K562 (cell line): ENCODE results near the gene TMEM214. TPM values are rescaled to one million over a fixed set of nuclear protein-coding genes. Genes with fewer than 3 reads are reported as not detected.

ENCODE experiments used
- ASH1L ChIP-seq: fragments of 450-650 bp; IDR thresholded peaks from 2 replicates; pipeline ENCODE4 v1.6.1; 2018; ENCODE audit warnings: borderline replicate concordance, mild to moderate bottlenecking, low read depth; ENCODE audit not compliant: partially characterized antibody
- CCNT2 ChIP-seq: IDR thresholded peaks from 2 replicates; pipeline ENCODE4 v1.6.1; 2011; ENCODE audit warnings: borderline replicate concordance, low read depth, mild to moderate bottlenecking, moderate library complexity, mixed read lengths, low read length; ENCODE audit not compliant: insufficient read length; ENCODE audit errors: extremely low read depth
- CREB3 ChIP-seq: fragments of 450-650 bp; conservative IDR thresholded peaks from 2 replicates; pipeline ENCODE4 v1.6.1; 2016; ENCODE audit warnings: missing genetic modification characterization, low read depth, mild to moderate bottlenecking, missing compliant biosample characterization, moderate library complexity
- HDAC2 ChIP-seq: fragments of 450-650 bp; IDR thresholded peaks from 2 replicates; pipeline ENCODE4 v1.6.1; 2016; ENCODE audit warnings: mild to moderate bottlenecking
- HDGF ChIP-seq: fragments of 450-650 bp; IDR thresholded peaks from 2 replicates; pipeline ENCODE4 v1.6.1; 2016
- NBN ChIP-seq: fragments of 450-650 bp; IDR thresholded peaks from 2 replicates; pipeline ENCODE4 v1.6.1; 2016; ENCODE audit warnings: low read depth, mild to moderate bottlenecking
- NKRF ChIP-seq: fragments of 450-650 bp; IDR thresholded peaks from 2 replicates; pipeline ENCODE4 v1.6.1; 2016; ENCODE audit warnings: borderline replicate concordance
- RREB1 ChIP-seq: fragments of 250-450 bp; sonication (Bioruptor Pico); IDR thresholded peaks from 2 replicates; pipeline ENCODE4 v1.4.0; 2020
- TARDBP ChIP-seq: fragments of 450-650 bp; IDR thresholded peaks from 2 replicates; pipeline ENCODE4 v1.6.1; 2016
- TBP ChIP-seq: optimal IDR thresholded peaks from 2 replicates; pipeline ENCODE3; 2011; ENCODE audit warnings: low read depth, low read length, improper control_type of control experiment
- THAP7 ChIP-seq: fragments of 250-450 bp; sonication (Bioruptor Pico); IDR thresholded peaks from 2 replicates; pipeline ENCODE4 v1.5.0; 2021
- THRA ChIP-seq: fragments of 450-650 bp; IDR thresholded peaks from 2 replicates; pipeline ENCODE4 v1.6.1; 2017; ENCODE audit warnings: mild to moderate bottlenecking, moderate library complexity
- ZFP30 ChIP-seq: fragments of 250-450 bp; sonication (Bioruptor Pico); IDR thresholded peaks from 2 replicates; pipeline ENCODE4 v1.8.0; 2022; ENCODE audit warnings: moderate library complexity, mild to moderate bottlenecking, inconsistent platforms, borderline replicate concordance
- ZNF133 ChIP-seq: fragments of 250-450 bp; sonication (Bioruptor Pico); IDR thresholded peaks from 2 replicates; pipeline ENCODE4 v1.4.0; 2020; ENCODE audit warnings: mild to moderate bottlenecking
- polyA plus RNA-seq, 8 experiments: library from polyadenylated mRNA; depleted of rRNA in 4 of 8; stranded (reverse) in 5 of 8; unstranded in 3 of 8; fragments of >200 nt; fragmentation: Nextera tagmentation in 2 of 8; fragmentation: Illumina TruSeq in 1 of 8; extraction: Ambion mirVana in 2 of 8; extraction: Trizol in 1 of 8; gene quantifications; 2 replicates each; pipeline versions ENCODE4 v1.2.1 to v1.2.3, GENCODE V29; 2011 to 2014; ENCODE audit warnings: inconsistent platforms in 1 of 8, missing spikeins in 1 of 8
- total RNA-seq, 7 experiments: library from RNA; depleted of rRNA in 6 of 7; stranded (reverse); fragments of >200 nt in 6 of 7; fragmentation: Illumina TruSeq in 2 of 7; extraction: Trizol in 2 of 7; gene quantifications; 2 replicates each; pipeline versions ENCODE4 v1.2.1 to v1.2.3, GENCODE V29; 2011 to 2021; ENCODE audit warnings: low replicate concordance in 1 of 7

The TMEM214 gene
- total and polyA plus RNA-seq, 9 of the 15 experiments (the other 6 are each of a cell fraction or from before 2014, with no cell fraction given) = 11.4 to 81.4 (median 44.1) TPM

GRCh38 chr2:27050996-27051901, 18.5 kb downstream of the TMEM214 start, which contains the start of gene AGBL5 (continued):
- no peak; the same call in 1 of the 2 replicates for TF ChIP-seq NKRF
- TF ChIP-seq ZNF133 (CRISPR knock-in tag) = 0 out of 2 replicates have a peak, but pooled peaks have one; percentile 7
- peak; percentile 87 for TF ChIP-seq HDAC2
- no peak; the same call in 1 of the 2 replicates for TF ChIP-seq CREB3
- TF ChIP-seq TARDBP = no peak; the same call in 1 of the 2 replicates
- peak; percentile 92; the same call in 1 of the 2 replicates for TF ChIP-seq NBN
- no peak for TF ChIP-seq ZFP30 (CRISPR knock-in tag)
- no peak for TF ChIP-seq HDGF
- TF ChIP-seq TBP = peak; percentile 98
- peak; percentile 96 for TF ChIP-seq RREB1 (CRISPR knock-in tag)
- TF ChIP-seq THAP7 (CRISPR knock-in tag) = no peak; the same call in 1 of the 2 replicates
- peak; percentile 82 for TF ChIP-seq ASH1L
- TF ChIP-seq CCNT2 = no peak
- no peak for TF ChIP-seq THRA
